Amniotic stem cell (primary cell): ENCODE measurements around the gene MYOZ2.
A peak's percentile ranks its signal among the peaks of the same experiment; 100 is the strongest.

ENCODE experiments used
- DNase-seq: peaks from one replicate; lab custom pipeline; 2025; lab: John Stamatoyannopoulos, UW

The MYOZ2 gene

DNA sequence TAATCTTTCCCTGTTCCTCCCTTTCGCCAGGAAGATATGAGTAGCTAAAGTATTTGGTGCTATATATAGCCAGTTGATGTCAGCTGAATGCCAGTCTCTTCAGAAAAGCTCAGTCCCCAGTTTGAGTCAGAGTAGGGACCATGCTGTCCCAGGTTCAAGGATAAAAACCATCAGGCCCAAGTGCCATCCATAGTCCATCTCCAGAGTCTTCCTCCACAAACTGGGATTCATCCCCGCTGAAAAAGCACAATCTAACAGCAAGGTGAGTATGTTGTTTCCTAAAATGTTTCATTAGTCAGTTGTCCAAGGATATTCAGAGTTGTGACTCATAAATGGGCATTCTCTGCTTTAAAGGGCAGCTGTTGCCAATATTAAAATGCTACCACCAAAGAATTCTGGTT, at the start of gene MYOZ2:
Gene MYOZ2, plus strand, starts transcription at position 112 of the 401 bp plus-strand sequence. CDS start 694 bp downstream, outside the sequence.
- no peak for DNase-seq

DNA sequence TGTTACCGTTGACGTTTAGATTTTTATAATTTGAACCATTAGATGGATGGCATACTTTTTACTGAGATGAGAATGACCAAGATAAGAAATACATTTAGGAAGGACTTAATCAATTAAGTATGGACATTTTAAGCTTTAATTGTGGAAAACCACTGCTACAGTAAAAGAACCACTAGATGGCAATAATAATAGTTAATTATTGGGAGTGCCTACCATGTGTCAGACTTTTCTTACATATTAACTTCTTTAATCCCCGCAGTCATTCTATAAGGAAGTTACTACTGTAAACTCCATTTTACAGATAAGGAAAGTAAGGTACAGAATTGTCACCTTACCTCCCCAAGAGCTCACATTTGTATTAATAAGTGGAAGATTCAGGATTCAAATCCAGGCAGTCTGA, 48.5 kb upstream of the MYOZ2 start:
- no peak for DNase-seq

DNA sequence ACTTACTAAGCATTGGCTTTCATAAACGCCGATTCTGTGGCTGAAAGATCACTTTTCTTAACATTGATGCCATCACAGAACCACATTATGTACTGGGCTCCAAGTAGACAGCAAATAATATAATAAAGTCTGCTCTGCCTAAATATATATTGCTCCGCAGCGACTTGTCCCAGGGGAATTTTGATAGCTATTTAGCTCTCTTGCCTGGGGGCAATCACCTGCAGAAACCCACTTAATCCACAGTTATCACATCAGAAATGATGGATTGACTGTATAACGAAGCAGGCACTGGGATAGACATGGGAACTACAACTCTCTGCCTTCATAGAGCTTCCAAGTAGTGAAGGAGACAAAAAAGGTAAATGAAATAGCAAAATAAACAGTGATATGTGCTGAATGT, 48.0 kb upstream of the MYOZ2 start:
- no peak for DNase-seq

DNA sequence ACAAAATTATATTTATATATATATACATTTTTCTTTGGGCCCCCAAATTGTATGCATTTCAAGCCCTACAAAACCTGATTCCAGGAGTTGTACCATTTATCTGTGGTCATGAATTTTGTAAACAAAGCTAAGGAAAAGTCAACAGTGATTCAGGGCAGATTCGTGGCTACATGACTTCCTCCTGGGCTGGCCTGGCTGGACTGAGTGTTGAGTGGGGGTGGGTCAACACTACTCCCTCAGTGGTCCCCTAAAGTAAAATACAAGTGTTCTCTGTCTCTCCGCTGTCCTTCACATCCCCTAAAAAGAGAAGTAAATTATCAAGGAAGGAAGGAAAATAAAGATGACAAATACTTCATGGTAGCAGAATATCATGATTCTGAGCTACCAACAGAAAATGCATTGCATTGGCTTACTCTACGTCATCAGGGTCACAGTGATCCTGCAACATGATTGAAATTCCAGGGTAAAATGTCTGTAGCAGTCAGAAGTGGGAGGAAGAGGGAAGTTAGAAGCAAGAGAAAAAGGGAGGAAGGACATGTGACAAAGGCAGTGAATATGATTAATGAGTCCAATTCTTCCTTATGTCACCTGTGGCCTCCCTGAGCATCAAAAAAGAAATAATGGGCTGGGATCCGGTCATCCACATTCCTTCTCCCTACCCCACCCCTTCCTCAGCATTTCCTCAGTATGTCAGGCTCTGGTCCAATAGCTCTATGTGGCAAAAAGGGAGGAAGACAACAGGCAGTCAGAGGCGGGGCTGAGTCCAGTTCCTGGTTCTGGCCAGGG, 42.4 kb upstream of the MYOZ2 start:
- DNase-seq: no peak

DNA sequence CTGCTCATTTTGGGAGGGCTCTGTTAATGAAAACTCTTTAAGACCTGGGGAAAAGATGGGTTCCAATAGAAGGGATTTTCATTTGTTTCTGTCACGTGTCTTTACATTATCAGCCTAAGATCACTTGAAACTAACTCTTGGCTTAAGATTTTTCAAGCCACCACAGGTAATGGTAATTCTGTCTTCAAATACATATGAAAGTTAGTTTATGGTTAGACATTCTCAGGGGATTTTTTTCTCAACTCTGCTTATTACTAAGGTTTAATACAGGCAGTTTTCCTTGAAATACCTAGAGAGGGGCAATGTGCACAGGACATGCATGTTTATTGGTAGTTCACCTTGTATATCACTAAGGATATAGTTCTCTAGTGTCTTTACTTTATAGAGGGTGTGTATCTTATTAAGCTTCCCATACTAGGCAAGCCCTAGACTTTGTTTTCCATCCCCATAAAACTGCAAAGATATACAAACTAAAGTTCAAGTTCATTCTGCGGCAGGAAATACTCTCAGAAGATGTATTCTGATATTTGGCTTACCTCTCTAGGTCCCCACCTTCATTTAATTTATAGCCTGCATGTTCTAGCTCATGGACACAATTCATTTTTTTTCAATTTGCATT, 38.2 kb upstream of the MYOZ2 start:
- DNase-seq: no peak

DNA sequence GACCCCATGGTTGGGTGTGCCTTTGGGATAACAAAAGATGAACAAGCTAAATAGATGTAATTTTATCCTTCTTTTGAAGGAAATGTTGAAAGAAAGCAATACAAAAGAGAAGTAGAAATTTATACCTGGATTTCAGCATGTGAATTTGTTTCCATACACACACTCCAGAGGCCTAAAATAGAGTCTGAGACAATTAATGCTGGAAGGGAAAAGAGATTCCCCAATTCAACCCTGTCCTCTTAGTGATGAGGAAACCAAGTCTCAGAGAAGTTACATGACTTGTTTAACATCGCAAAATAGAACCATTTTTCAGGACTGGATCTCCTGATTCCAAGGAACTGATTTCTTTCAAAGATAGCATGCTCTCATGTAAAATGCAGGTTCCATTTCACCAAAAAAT, 37.3 kb upstream of the MYOZ2 start:
- DNase-seq: no peak

DNA sequence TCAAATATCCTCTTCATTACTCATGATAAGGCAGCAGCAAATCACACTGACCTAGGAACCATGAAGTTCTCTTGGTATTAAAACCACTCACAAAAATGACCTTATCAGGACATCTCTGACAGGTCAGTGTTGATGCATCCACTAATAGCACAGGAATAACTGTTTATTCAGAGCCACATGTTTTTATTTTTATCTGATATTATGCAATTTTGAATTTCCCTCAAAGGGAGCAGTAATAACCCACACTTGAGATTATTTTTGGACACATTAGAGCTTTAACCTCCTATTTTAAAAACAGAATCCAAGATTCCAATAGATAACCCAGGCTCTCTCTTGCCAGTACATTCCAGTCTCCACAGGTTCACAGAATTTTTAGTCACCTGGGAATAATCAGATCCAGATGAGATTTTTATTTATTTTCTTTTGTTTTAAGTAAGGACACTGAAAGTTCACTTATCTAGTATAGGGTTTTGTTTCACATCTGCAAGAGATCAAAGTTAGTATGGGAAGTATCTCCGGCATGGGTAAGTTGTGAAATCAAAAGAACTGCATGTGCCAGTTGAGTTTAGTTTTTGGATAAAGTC, 36.3 kb upstream of the MYOZ2 start:
- no peak for DNase-seq

DNA sequence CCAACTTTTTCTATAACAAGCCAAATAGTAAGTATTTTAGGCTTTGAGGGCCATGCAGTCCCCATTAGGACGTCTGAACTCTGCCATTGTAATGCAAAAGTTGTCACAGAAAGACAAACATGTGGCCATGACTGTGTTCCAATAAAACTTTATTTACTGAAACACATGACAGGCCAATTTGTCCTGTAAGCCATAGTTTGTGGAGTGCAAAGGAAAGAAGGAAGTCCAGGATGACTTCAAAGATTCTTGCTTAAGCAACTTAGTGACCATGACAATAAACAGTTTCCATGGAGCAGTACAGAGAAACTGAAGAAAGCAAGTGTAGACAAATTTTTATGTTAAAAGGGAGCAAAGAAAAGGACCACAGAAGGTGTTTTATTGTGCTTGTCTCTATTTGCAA, 35.0 kb upstream of the MYOZ2 start:
- DNase-seq: no peak

DNA sequence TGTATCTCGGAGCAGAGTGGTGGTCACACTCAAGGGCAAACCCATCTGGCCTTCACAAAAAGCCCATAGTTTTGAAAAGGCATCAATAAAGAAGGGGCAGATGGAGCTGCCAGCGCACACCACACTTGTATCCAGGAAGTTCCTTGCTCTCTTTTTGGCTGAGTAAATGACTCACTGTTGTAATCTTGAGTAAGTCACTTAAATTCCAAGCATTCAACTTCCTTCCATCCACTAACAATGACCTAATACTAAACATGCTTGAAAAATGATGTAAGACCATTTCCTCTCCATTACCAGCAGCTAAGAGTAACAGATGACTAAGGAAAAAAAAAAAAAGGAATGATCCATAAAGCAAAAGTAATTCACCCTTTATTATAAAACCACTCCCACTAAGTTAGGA, 32.4 kb upstream of the MYOZ2 start:
- DNase-seq: peak; percentile 89

DNA sequence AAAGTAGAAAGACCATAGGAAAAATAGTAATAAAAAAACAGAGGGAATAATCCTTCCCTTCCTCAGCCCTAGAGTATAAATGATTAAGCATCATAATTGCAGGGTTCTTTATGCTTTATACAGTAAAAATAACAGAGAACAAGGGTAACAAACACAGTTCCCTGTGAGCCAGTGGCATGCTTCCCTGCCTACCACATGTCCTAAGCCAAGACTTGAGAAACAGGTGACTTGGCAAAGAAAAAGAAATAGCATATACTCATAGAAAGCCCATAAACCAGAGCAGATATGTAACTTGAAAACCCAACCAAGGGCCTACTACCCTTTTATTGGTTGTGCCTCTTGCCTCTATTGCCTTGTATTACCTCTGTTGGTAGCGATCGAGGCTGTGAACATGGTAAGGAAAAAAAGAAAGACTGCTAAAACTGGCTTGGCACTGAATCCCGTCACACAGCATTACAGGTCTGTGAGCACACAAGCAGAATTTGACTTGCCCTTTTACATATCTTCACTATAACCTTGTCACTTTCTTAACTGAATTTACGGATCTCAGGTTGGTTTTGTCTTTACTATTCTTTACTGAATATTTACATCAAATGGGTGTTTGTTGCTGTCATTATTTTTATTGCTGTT, 30.9 kb upstream of the MYOZ2 start:
- DNase-seq: no peak

DNA sequence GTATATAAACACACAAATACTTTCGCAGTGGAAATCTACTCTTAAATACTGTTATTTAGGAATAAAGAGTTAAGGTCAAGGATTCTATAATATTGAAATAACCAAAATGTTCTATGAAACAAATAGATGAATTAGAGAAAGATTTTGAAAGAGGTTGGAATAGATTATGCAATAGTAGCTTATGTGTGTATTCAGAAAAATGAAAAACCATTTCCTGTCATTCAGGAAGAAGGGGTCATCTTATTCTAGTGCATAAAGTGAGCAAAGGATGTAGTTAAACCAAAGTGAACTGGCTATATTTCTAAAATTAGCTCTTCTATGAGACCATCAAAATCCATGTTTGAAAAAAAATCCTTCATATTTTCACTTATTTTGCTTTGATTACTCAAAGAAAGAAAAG, 30.0 kb upstream of the MYOZ2 start:
- DNase-seq: no peak

DNA sequence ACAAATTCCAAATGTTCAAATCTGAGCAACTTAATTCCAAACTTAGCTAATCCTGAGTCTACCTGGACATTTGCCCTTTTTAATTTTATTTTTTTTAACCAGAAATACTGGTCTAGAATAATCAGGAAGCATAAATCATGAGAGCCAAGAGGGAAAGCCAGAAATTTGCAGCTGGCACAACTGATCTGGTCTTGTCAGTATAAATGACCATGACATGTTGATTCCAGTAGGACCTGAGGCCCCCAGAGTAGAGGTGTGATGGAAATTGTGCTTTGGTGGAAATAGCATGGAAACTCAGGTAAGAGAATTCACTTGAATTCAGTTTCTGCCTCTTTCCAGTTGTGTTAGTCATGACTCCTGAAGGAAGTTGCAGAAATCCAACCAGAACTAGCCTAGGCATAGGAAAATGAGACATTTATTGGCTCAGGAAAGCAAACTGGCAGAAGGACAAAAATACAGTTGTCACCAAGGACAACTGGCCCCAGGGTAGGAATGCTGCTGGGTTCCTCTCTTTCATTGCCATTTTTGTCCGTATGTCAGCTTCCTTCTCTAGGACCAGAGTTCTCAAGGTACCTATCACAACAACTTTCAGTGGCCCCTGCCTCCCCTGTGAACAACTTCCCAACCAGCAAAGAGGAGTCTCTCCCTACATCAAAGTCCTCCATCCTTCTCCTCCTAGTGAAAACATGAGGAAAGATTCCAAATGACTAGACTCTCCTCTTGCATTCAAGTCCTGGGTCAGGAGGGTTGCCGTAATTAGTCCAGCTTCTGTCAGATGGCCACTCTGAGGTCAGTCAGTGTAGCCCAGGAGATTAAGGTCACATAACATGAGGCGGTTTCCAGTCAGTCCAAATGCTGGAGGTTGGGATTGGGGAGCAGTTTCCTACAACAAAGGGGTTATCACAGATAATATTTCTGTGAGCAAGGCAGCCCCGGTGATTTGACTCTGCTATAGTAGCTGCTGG, 29.3 kb upstream of the MYOZ2 start:
- no peak for DNase-seq

DNA sequence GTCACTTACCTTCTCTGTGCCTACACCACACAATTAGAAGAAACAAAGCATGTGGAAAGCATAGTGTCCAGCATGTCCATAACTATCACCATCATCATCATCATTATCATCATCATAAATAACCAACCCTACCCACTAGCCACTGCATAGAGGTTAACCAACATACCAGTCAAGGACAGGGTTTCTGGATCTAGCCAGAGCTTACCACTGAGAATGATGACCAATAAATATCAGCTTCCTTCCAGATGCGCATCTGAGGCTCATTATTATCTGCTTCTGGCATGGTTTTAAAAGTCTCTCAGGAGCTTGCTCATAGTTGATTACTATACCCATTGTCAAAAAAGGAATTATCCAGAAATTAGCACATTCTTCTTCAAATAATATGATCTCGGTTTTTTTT, 25.5 kb upstream of the MYOZ2 start:
- no peak for DNase-seq

DNA sequence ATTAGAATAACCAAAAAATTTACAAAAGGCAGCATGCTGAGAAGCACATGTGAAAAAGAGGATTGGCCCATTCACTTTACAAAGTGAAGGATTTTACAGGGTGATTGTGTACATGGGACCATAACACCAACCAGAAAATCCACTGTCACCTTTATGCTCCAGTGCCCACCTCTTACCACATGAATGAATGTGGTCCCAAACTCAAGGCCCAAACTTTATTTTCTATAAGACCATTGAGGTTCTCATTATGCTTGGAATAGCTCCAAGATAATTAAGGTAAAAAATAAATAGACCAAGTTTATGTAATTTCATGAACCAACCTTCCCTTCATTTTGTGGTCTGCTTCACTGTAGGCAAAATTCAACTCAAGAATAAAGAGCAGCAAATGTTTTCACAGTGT, 24.3 kb upstream of the MYOZ2 start:
- no peak for DNase-seq

DNA sequence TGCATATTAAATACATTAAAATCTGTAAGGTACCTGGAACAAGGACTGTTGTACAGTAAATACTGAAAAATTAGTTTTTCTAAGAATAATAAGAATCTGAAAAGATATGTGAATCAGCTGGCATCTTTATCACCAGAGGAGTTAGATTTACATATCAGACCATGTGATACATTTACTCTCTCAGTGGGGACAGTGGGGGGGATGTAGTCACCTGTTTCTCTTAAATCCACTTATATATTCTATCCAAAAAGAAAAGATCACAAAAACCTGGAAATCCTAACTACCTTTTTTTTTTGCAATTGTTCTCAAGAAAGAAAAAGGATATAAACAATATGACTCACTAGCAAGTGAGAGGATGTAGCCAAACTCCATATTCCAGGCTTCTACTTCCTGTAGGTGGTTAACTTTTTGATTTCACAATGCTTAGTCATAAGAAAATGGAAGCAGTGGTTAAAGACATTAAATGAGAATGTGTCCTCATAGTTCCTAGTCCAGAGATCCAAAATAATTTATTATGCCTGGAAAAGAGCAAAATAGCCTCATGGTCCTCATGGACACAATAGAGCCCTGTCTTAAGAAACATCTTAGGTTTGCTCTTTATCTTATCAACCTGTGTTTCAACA, 22.5 kb upstream of the MYOZ2 start:
- DNase-seq: peak; percentile 65

DNA sequence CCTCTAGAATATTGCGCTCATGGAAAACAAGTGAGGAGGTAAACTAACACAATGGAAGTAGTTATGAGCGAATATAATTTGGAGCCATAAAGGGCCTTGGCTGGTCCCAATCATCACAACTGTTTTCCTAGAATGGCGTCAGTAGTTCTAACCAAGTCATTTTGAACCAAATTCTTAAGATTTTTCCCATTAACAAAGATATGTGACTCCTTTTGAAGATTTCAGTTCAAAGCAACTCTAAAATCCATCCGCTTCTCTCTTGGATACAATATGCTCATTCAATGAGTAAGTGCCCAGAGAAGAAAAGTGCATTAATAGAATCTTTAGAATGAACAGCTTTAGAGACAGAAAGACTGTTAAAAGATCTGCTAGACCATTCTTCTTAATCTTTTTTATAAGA, 19.6 kb upstream of the MYOZ2 start:
- no peak for DNase-seq

DNA sequence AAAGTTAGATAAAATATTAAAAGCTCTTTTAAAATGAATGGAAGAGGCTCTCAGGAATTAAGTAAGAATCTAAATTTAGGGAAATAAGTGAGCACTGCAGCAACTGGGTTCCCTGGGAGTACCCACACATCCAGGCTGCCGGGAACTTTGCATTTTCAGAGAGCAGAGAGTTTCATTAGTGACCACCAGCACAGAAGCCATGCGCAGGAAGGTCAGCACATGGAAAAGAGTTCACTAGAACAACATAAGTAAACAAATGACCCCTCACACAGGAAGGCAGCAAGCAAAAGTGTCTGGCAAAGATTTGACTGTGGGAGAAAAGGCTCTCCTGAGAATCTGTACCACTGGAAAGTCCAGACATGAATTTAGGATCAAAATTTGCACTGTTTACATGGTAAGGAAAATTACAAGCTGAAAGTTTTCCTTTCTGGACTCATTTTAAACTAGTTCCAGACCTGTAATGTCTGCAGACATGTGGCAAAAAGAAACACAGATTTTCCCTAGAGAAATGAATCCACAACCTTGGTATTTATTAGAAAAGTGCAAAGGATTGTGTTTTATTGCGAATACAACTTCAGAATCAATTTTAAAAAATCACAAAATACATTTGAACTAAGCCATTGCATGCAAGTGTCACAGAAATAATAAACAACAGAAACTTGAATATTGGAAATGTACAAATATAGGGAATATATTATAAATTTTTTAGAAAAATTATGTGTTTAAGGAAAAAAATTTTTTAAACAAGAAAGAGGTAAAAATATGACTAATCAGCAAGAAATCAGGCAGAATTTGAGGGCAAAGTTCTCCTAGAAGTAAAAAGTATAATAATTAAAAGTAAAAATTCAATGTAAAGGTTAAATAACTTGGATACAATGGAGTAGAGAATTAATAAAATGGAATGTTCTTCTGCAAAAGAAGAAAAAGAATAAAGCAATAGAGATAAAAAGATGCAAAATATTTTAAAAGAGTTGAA, 18.4 kb upstream of the MYOZ2 start:
- no peak for DNase-seq

DNA sequence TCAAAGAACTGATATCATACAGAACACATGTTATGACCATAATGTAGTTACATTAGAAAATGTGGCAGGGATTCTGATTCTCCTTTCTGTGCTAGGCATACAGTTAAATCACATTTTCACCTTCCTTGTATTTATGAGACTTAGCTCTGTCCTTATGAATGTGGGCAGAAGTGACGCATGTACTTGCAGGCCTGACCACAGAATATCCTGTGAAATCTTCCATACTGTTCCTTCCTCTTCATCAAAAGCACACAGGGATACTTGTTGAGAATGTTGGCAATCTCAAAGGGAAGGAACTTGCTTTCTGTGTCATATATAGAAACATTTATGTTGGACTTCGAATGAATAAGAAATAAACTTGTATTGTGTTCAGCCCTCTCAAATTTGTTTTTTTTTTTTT, 17.2 kb upstream of the MYOZ2 start:
- DNase-seq: no peak

DNA sequence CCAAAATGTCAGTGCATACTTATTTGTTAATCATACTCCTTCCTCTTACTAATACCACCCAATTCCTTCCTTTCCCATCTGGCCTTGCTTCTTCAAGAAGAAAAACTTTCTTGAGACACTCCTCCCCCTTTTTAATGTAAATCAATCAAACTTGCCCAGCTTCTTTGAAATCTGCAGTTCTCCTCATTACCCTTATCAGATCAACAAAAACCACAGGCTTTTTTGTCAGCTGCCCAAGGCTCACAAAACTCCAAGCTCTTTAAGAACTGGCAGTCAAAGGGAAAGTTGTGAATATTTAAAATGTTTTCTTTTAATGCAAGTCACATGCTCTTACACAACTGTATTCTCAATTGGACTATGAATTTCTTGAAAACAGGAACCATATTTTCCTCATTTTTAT, 11.3 kb upstream of the MYOZ2 start:
- DNase-seq: no peak

DNA sequence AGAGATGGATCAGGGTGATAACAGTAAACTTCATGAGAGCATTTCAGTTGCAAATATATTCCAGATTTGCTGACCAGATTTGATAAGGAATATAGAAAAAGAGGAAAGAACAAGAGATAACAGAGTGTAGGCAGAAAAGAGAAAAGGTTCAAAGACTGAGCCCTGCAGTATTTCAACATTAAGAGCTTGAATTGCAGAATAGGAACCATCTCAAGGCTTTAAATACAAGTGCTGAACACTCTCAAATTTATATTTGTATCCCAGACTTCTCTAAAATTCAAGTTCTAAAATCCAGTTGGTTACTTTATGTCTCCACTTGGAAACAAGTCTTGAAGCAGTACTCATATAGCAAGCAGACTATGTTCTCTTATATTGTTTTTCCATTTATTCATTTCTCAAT, 9.7 kb upstream of the MYOZ2 start:
- no peak for DNase-seq
